ENCODE data around the gene JMY. TPM values are rescaled to one million over a fixed set of nuclear protein-coding genes. Genes with fewer than 3 reads are reported as not detected.

Gene JMY
- total and polyA plus RNA-seq, 2 of the 8 experiments (the other 6 are each of a cell fraction or from before 2014, with no cell fraction given), result 2.8 to 13.9 TPM

GRCh38 chr5:79261897-79262296 is 26.0 kb downstream of the JMY start:
- no peaks in the 10 kb centered on the region for H3K9me3 ChIP-seq (ENCODE audit: insufficient read depth in 2 of 2, low read depth in 1 of 2, low read length in 1 of 2)
- no peaks in the 10 kb centered on the region for H3K27me3 ChIP-seq (replicated peaks in 1 of 4; ENCODE audit: control insufficient read depth in 3 of 4, extremely low read depth in 1 of 4, insufficient read depth in 3 of 4, low read length in 3 of 4)
- H2BK120ac ChIP-seq (replicated peaks; ENCODE audit: low read depth, low read length), result no peak overlapping the region
- H2BK15ac ChIP-seq (ENCODE audit: low read length), result no peak overlapping the region
- H3K36me3 ChIP-seq (ENCODE audit: control insufficient read depth in 2 of 4, insufficient read depth in 4 of 4, low read length in 3 of 4), result no peaks in the 10 kb centered on the region
- H4K20me1 ChIP-seq (replicated peaks in 1 of 2; ENCODE audit: control insufficient read depth in 1 of 2, insufficient read depth in 2 of 2, low read length in 2 of 2), result peaks cover 0 to 1% of the 10 kb centered on the region in 2 experiments
- no peak overlapping the region for H3K23ac ChIP-seq (ENCODE audit: insufficient read length)
- no peak overlapping the region for H2BK20ac ChIP-seq (ENCODE audit: low read length)
- peaks cover 0 to 84% of the 10 kb centered on the region in 2 experiments; a peak in 2 of 4 replicates for H3K79me2 ChIP-seq (ENCODE audit: control insufficient read depth in 1 of 2, insufficient read depth in 2 of 2, low read length in 2 of 2)
- CTCF ChIA-PET (ENCODE audit: partially characterized antibody), result interaction anchor here (1.3 to 1.5 kb wide), 3 partner anchors 8 to 203 kb away, joined by 3 to 4 read pairs (median 4); no protein-coding TSS in a partner anchor
- H3K4me1 ChIP-seq (replicated peaks in 1 of 4; ENCODE audit: control insufficient read depth in 3 of 4, insufficient read depth in 4 of 4, low read length in 3 of 4), result peaks cover 0 to 17% (median 6%) of the 10 kb centered on the region in 4 experiments; a peak in 5 of 7 replicates
- H4K91ac ChIP-seq (replicated peaks; ENCODE audit: insufficient read length, low read length), result no peak overlapping the region
- H3K23me2 ChIP-seq (ENCODE audit: low read depth, low read length), result no peaks in the 10 kb centered on the region
- peak overlapping the region; percentile 81; the same call in 1 of the 2 replicates for H2BK5ac ChIP-seq (ENCODE audit: low read depth, low read length)
- POLR2A ChIA-PET (ENCODE audit: partially characterized antibody), result interaction anchor here (0.7 to 1.7 kb wide), 2 partner anchors 71 to 252 kb away, joined by 3 to 6 read pairs; partner anchors contain the start of gene HOMER1
- no peak overlapping the region for H3K14ac ChIP-seq (ENCODE audit: insufficient read length)
- H4K5ac ChIP-seq (ENCODE audit: insufficient read length, low read depth, low read length), result peak overlapping the region; percentile 53
- no peak overlapping the region for H2AK5ac ChIP-seq (ENCODE audit: low read depth, low read length)
- H3K56ac ChIP-seq (replicated peaks; ENCODE audit: insufficient read length, low read depth, low read length), result no peak overlapping the region
- FAIRE-seq, result peak; percentile 79
- peaks cover 20% of the 10 kb centered on the region for H3K79me1 ChIP-seq (ENCODE audit: low read depth, low read length)
- H3K9ac ChIP-seq (replicated peaks in 1 of 4; ENCODE audit: extremely low read depth in 1 of 4, low read depth in 3 of 4, low read length in 3 of 4), result no peak overlapping the region
- H3K4ac ChIP-seq (replicated peaks; ENCODE audit: insufficient read length, low read depth, low read length), result no peak overlapping the region
- no peak overlapping the region for H2AFZ ChIP-seq (ENCODE audit: low read length)
- peak overlapping the region in 1 of 4 experiments; percentile 22; a peak in 1 of 8 replicates for H3K4me3 ChIP-seq (ENCODE audit: extremely low read depth in 1 of 4, insufficient read depth in 2 of 4, low read depth in 3 of 4, low read length in 4 of 4)
- peak overlapping the region; percentile 62; the same call in 1 of the 2 replicates for H3K27ac ChIP-seq (ENCODE audit: low read depth, low read length)
- H3K4me2 ChIP-seq (ENCODE audit: insufficient read depth in 1 of 2, low read depth in 2 of 2, low read length in 2 of 2), result peak overlapping the region; percentile 45 to 50; a peak in 3 of 4 replicates
- no peak overlapping the region for H4K8ac ChIP-seq (ENCODE audit: extremely low read depth, insufficient read depth, low read length)
- no peak overlapping the region; the same call in 1 of the 2 replicates for H3K18ac ChIP-seq (ENCODE audit: extremely low read depth, low read length)
- DNase-seq (ENCODE audit: low read depth in 1 of 2, low spot score in 2 of 2), result no peak
- 22 to 100% methylated on average over 1 to 4 of the region's 4 CpGs for WGBS, 2 experiments (ENCODE audit: extremely low coverage in 1 of 2, insufficient coverage in 1 of 2, insufficient read length in 1 of 2, insufficient replicate concordance in 2 of 2, low coverage in 1 of 2, low lambda C conversion rate in 2 of 2, missing lambda C conversion rate in 1 of 2)
- H2BK12ac ChIP-seq (ENCODE audit: low read depth, low read length), result 0 out of 2 replicates have a peak overlapping the region, but pooled peaks have one; percentile 23
- TF ChIP-seq BCL11A (IDR thresholded peaks at IDR 0.05; ENCODE audit: low read depth in 2 of 2, low read length in 2 of 2), result no peak
